ENCODE measurements around the gene ZNF33A.
A peak's percentile ranks its signal among the peaks of the same experiment; 100 is the strongest.
"Not testable (repeated sequence)": the region's sequence is repeated elsewhere in the genome, so short reads cannot be mapped to it uniquely, and the experiment has no call there.

The ZNF33A gene

DNA sequence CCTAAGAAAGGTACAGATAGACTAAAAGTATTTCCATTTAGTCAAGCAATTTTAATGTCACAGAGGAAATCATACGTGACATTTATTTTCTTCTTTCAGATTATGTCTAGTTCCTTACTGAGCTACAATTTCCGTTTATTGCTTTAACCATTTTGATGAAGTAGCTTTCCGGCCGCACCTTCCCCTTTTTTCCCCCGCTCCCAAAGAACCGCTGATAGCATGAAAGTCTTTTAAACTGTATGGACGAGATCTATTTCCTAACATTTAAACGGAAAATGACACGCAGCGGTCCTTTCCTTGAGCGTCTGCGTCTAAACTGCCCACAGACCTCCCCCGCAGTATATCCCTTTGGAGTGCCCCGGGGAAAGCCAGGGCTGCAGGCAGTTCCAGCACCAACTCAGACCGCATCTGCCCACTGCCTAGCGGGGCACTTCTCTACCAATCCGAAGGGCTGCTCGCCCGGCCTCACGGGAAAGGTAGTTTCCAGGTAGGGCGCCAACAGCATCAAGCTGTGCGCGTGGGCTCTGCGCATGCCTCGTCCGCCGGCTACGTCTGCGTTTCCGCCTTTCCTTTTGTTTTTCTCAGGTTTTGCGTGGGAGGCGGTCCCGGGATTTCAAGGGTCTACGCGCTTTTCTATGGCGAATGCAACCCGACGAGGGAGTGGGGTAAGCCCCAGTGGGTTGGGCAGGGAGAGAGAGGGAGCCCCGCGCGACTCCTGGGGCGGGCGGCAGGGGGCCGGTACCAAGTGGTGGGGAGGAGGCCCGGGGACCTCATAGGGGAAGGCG lies at the start of gene ZNF33A:
TSS of gene ZNF33A (plus strand) at position 557 of the 785 bp plus-strand sequence. CDS start 1,667 bp downstream, outside the sequence.
- peak; percentile 86 for DNase-seq

DNA sequence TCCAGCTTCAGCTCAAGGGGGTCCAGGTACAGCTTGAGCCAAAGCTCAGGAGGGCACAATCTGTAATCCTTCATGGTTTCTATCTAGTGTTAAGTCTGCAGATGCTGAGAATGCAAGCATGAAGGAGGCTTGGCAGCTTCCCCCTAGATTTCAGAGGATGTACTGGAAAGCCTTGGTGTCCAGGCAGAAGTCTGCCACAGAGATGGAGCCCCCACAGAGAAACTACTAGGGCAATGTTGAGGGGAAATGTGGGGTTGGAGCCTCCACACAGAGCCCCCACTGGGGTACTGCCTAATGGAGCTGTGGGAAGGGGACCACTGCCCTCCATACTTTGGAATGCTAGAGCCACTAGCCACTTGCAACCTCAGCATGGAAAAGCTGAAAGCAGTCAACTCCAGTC lies 45.5 kb upstream of the ZNF33A start:
- no peak for DNase-seq

DNA sequence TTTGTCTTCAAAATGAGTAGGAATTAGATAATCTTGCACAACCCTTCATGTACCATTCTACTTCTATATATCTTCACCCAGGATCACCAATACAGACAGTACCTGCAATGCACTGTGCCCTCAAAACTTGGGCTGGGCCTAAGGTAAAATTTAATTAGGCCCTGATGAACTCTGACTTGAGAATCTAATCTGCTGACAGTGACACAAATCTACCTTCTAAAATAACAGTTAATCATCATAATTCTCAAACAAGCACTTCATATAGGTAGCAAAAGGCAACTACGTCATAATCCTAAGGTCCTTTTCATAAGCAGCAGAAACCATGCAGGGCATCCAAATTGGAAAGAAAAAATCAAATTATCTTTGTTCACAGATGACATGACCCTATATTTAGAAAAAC lies 38.1 kb upstream of the ZNF33A start:
- DNase-seq, result no peak

DNA sequence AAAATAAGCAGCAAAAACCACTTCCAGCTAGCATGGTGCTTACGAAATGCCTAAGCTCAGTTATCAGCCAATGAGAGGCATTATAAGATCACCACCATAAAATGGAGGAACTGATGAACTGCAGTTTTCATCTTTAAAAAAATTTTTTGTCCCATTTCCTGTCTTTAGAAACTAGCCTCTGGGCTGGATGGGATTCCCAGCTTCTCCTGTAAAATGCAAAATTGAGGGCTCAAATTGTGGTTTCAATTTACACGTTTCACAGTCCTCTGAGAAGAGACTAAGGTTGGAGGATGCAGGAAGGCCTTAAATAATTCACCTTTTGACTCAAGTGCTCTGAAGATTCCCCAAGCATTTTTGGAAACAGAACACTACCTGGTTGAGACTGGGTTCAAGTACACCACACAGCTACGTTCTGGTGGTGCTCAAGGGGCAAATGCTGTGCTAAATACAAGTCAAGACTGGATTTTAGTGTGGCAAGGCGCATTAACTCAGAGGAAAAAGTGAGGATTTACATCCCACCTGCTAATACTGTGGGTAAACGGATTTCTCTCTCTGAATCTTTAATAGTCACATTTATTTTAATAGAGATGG lies 35.0 kb upstream of the ZNF33A start:
- DNase-seq, result no peak

DNA sequence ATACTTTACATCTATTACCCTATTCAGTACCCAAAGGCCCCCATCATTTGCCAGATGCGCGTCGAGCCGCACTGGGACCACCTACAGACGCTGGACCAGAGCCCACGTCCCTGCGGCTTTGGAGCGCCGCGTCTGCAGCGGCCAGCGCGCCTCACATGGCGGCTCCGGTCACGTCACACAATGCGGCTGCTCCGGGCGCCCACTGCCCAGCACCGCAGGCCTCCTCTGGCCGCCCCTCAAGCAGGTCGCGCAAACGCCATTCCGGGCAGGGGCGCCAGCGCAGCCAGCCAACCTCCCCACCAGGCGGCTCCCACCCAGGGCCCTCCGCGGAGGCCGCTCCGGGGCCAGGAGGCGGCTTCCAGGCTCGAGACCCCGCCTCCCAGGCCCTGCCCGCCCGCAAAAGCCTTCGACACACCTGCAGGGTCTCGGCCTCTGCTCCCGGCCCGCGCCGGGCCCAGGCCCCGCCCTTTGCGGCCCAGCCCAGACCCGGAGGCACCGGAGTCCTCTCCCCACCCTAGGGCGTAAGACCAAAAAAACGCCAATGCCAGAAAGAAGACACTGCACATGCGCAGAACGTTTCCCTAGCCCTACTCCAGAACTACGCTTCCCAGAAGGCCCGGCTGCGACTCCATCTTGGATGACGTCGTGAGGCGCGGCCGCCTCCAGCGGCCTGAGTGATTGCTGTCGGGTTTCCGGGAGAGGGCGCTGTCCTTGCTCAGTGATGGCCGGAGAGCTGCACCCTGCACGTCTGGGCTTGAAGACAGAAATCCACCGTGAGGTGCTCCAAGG lies 34.2 kb upstream of the ZNF33A start, which contains the start of gene ZNF25:
TSS of gene ZNF25 (minus strand) at position 557 of the 789 bp plus-strand sequence. CDS start 4,925 bp downstream, outside the sequence.
- peak; percentile 91 for DNase-seq

DNA sequence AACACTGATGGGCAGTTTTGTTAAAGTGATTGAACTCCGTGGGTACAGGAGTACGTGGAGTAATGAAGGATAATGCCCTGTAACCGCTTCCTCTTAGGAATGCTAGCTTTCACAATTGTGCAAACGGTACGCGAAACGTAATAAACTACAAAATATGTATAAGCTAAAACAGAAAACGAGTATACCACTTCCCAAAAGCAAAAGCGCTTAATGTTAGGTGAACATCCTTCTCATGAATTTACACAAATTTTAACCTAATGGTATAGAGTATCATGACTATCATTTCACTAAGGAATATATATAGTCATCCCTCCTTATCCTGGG lies 33.6 kb upstream of the ZNF33A start:
- DNase-seq, result no peak

DNA sequence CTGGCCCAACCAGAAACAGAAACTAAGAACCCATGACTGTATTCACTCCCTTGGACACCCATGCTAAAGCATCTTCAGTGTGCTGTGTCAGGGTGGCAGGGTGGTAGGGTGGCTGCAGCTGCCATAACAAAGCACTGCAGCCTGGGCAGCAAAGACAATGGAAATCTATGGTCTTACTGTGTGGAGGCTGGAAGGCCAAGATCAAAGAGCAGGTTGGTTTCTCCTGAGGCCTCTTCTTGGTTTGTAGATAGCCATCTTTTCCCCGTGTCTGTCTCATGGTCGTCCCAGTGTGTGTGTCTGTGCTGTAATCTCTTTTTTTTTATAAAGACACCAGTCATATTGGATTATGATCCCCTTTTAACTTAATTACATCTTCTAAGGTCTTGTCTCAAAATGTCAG lies 18.8 kb upstream of the ZNF33A start:
- no peak for DNase-seq

DNA sequence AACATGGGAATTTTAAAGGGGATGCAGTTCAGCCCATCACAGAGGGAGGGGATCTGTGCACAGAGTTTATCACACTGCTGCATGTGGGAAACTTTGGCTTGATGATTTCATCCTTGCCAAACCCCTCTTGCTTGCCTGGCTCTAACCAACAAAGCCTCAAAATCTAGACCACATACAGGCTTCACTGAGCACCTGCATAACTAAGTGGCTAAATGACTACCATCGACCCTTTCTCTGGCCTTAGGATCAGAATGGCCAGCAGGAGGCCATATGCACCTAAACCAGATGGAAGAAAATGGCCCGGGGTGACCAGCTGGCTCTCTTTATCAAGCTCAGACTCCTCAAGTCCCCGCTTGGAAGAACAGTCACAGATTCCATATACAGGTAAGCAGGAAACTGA lies 18.4 kb upstream of the ZNF33A start:
- no peak for DNase-seq

DNA sequence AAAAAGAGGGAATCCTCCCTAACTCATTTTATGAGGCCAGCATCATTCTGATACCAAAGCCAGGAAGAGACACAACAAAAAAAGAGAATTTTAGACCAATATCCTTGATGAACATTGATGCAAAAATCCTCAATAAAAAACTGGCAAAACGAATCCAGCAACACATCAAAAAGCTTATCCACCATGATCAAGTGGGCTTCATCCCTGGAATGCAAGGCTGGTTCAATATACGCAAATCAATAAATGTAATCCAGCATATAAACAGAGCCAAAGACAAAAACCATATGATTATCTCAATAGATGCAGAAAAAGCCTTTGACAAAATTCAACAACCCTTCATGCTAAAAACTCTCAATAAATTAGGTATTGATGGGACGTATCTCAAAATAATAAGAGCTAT lies 11.6 kb upstream of the ZNF33A start:
- DNase-seq, result not testable (repeated sequence)

DNA sequence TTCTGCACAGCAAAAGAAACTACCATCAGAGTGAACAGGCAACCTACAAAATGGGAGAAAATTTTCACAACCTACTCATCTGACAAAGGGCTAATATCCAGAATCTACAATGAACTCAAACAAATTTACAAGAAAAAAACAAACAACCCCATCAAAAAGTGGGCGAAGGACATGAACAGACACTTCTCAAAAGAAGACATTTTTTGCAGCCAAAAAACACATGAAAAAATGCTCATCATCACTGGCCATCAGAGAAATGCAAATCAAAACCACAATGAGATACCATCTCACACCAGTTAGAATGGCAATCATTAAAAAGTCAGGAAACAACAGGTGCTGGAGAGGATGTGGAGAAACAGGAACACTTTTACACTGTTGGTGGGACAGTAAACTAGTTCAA lies 10.0 kb upstream of the ZNF33A start:
- not testable (repeated sequence) for DNase-seq

DNA sequence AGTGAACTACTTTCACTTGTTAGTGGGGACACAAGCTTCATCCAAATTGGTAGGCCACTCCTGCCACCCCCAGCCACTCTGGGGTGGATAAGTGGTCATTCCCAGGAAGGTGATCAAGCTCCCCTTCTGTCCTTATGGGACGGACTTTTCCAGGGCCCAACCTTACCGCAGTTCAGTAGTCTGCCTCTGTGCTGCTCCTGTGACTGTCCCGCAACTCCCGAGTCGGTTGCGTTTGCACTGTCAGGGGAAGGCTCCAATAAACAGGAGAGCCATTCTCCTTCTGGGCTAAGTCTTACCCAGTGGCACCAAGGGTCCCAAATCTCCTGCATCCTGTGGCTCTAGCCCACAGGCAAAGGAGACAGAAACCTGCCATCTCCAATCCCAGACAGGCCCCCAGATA lies 7.4 kb upstream of the ZNF33A start:
- no peak for DNase-seq

DNA sequence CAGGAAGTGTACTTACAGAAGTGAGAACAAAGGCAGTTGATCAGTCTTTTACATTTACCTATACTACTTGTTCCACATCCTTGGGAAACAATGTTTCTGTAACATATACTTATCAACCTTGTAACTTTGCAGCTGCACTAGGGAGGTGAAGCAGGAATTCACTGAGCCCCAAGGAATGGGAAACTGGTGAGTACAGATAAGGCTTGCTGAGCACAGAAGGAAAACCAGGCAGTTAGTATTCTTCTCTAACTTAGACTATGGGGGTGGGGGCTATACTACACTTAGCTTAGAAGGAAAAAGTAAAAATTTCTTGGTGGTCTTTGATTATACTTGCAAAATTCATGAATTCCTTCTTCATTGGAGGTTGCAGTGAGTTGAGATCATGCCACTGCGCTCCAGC lies 6.9 kb upstream of the ZNF33A start:
- no peak for DNase-seq

DNA sequence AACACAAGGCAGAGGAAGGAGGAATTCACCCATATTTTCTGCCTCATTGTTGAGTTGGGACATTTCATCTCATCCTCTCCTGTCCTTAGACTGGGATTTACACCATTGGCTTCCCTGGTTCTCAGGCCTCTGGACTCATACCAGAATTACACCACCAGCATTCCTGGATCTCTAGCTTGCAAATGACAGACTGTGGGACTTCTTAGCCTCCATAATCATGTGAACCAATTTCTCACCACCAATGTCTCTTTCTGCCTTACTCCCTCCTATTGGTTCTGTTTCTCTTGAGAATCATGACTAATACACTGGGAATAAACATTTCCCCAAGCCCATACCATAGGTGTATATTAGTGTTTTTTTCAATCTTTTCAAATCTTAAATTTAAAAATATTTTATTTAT lies 2.9 kb upstream of the ZNF33A start:
- DNase-seq, result no peak

DNA sequence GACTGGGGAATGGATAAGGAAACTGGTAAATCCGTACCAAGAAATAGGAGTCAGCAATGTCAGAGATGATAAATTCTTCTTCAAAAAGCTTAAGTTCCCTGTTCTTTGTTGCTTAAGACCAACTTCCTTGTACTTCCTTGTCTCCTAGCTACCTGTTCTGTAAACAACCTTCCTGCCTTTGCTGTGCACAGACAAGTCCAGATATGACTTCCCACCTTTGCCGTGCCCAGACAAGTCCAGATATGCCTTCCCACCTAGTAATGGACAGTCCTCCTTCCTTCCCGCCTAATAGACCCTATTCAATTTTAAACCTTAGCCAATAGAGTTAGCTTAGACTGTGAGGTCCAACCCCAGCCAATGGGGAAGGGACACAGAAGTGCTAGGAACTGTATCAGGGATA lies 2.5 kb upstream of the ZNF33A start:
- DNase-seq, result no peak

DNA sequence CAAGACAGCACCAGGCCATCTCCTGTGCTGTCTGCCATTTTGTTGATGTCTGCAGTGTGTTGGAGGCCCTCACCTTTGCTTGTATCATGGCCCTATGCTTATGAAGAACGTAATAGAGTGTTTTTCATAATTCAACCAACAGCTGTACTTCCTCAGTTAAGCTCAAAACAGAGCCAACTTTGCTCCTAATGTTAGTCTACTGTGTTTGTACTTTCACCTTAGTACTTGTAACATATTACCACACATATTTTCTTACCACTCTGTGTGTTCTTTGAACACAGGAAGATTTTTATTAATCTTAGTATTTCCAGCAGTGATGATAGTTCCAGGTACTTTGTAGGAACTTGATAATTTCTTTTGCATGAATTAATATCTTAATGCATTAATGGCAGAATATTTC lies 5.9 kb downstream of the ZNF33A start:
- no peak for DNase-seq

DNA sequence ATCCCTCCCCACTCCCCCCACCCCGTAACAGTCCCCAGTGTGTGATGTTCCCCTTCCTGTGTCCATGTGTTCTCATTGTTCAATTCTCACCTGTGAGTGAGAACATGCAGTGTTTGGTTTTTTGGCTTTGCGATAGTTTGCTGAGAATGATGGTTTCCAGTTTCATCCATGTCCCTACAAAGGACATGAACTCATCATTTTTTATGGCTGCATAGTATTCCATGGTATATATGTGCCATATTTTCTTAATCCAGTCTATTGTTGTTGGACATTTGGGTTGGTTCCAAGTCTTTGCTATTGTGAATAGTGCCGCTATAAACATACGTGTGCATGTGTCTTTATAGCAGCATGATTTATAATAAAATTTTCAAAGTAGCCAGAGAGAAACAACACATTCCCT lies 8.6 kb downstream of the ZNF33A start:
- DNase-seq, result not testable (repeated sequence)

DNA sequence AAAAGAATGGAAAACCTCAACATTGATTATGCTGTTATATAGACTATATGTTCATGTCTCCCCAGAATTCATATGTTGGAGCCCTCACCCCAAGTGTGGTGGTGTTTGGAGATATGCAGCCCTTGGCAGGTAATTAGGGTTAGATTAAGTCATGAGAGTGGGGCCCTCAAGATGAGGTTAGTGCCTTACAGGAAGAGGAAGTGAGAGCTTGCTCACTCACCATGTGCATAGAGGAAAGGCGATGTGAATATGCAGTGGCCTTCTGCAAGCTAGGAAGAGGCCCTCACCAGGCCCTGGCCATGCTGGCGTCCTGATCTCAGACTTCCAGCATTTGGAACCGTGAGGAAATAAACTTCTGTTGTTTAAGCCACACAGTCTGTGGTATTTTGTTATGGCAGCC lies 14.8 kb downstream of the ZNF33A start:
- no peak for DNase-seq

DNA sequence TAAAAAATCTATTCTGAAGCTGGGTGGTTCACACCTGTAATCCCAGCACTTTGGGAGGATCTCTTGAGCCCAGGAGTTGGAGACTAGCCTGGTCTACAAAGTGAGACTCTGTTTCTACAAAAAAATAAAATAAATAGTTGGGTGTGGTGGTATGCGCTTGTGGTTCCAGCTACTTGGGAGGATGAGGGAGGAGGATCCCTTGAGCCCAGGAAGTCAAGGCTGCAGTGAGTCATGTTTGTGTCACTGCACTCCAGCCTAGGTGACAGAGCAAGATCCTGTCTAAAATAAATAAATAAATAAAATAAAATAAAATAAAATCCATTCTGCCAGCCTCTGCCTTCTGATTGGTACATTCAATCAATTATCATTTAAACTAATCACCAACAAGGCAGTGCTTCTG lies 17.5 kb downstream of the ZNF33A start:
- DNase-seq, result no peak

DNA sequence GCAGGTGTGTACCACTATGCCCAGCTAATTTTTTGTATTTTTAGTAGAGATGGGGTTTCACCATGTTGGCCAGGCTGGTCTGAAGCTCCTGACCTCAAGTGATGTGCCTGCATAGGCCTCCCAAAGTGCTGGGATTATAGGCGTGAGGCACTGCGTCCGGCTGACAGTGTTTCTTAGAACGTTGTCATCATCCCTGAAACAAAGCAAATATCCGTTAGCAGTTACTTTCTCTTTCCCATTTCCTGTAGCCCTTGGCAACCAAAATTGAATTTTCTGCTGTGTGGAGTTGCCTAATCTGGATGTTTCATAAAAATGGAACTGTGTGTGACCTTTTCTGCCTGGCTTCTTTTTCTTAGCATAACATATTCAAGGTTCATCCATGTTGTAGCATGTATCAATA lies 22.4 kb downstream of the ZNF33A start:
- DNase-seq, result no peak

DNA sequence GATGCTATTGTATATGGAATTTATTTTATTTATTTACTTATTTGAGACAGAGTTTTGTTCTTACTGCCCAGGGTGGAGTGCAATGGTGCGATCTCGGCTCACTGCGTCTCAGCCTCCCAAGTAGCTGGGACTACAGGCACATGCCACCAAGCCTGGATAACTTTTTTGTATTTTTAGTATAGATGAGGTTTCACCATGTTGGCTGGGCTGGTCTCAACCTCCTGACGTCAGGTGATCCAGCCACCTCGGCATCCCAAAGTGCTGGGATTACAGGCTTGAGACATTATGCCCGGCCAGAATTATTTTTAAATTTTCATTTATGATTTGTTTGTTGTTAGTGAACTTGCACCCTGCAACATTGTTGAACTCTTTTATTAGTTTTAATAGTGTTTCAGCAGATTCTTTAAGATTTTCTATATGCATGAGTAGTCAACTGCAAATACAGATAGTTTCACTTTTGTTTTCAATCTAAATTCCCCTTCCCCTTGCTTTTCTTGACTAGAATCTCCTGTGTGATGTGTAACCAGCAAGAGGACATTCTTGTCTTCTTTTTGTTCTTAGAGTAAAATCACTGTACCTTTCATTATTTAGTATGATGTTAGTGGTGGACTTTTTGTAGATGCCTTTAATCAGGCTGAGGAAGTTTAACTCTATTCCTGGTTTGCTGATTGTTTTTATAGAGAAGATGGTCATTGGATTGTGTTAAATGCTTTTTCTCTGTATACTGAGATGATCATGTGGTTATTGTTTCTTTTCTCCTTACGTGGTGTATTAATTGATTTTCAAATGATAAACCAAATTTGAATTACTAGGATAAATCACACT lies 27.8 kb downstream of the ZNF33A start:
- DNase-seq, result no peak

DNA sequence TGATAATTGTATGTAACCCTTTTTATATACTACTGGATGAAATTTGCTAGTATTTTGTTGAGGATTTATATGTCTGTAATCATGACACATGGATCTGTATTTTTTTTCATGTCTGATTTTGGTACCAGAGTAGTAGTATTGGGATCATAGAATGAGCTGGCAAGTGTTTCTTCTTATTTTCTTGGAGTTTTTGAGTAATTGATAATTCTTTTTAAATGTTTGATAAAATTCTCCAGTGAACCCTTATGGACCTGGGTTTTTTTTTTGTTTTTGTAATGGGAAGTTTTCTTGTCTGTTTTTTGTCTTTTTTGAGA lies 28.4 kb downstream of the ZNF33A start:
- no peak for DNase-seq

DNA sequence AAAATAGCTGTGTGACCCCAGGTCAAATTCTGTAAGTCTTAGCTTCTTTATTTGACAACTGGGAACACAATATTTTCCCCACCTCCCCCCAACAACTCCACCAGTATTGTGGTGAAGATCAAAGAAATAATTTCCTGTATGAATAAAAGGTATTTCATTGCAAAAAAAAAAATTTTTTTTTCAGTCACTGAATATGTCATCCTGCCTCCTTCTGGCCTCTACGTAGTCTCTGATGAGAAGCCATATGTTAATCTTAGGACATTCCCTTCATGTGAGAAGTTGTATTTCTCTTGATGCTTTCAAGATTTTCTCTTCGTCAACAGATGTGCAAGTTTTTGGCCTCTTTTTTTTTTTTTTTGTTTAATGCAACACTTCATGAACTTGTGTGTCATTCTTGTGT lies 33.0 kb downstream of the ZNF33A start:
- DNase-seq, result no peak

DNA sequence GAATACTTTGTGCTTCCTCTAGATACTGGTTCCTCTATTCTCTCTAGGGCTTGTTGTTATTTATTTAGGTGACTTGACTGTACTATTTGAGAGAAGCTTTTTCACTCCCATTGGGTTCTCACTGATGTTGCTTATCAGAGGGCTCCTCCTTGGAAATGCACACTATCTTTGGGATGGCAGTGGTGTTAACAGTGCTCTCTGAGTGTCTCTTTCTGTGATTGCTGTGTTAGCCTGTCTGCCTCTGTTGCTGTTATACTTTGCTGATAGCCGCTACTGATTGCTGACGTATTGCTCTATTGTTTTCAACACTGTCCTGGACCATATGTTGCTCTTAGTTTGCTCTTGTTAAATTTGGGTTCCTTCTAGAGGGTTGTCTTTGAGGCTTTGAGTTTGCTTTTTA lies 34.7 kb downstream of the ZNF33A start:
- no peak for DNase-seq

All from activated CD4-positive, CD25-positive, alpha-beta regulatory T cell treated with anti-CD3 and anti-CD28 coated beads, Interleukin-2, amount 50 U/mL, for 72 hours (primary cell).